Ishikawa (cell line): ENCODE results near the gene KCND3.

ENCODE experiments used
- CEBPB ChIP-seq: IDR thresholded peaks from 2 replicates; pipeline ENCODE4 v1.6.1; 2012
- CREB1 ChIP-seq: IDR thresholded peaks from 2 replicates; pipeline ENCODE4 v1.6.1; 2012; ENCODE audit warnings: low read depth
- EGR1 ChIP-seq: IDR thresholded peaks from 2 replicates; pipeline ENCODE4 v1.6.1; 2012
- EP300 ChIP-seq: IDR thresholded peaks from 2 replicates; pipeline ENCODE4 v1.6.1; 2012; ENCODE audit warnings: borderline replicate concordance
- FOXM1 ChIP-seq: IDR thresholded peaks from 2 replicates; pipeline ENCODE4 v1.6.1; 2012; ENCODE audit warnings: low read depth, borderline replicate concordance
- NFIC ChIP-seq: IDR thresholded peaks from 2 replicates; pipeline ENCODE4 v1.6.1; 2012
- RAD21 ChIP-seq: IDR thresholded peaks from 2 replicates; pipeline ENCODE4 v1.6.1; 2012; ENCODE audit warnings: low read depth
- TAF1 ChIP-seq: IDR thresholded peaks from 2 replicates; pipeline ENCODE4 v1.6.1; 2012; ENCODE audit warnings: low read depth, mild to moderate bottlenecking
- TCF12 ChIP-seq: IDR thresholded peaks from 2 replicates; pipeline ENCODE4 v1.6.1; 2012; ENCODE audit warnings: low read depth
- TEAD4 ChIP-seq: IDR thresholded peaks from 2 replicates; pipeline ENCODE4 v1.6.1; 2012
- YY1 ChIP-seq: IDR thresholded peaks from 2 replicates; pipeline ENCODE4 v1.6.1; 2012; ENCODE audit warnings: low read depth
- ZBTB7A ChIP-seq: IDR thresholded peaks from 2 replicates; pipeline ENCODE4 v1.6.1; 2012; ENCODE audit warnings: low read depth
- TF ChIP-seq, protein P1 (sequence below): IDR thresholded peaks from 2 replicates; pipeline ENCODE4 v1.6.1; 2012
- TF ChIP-seq, protein P2 (sequence below): IDR thresholded peaks from 2 replicates; pipeline ENCODE4 v1.6.1; 2012
- TF ChIP-seq, protein P3 (sequence below): IDR thresholded peaks from 2 replicates; pipeline ENCODE4 v1.6.1; 2012; ENCODE audit warnings: low read depth, mild to moderate bottlenecking

The KCND3 gene

DNA sequence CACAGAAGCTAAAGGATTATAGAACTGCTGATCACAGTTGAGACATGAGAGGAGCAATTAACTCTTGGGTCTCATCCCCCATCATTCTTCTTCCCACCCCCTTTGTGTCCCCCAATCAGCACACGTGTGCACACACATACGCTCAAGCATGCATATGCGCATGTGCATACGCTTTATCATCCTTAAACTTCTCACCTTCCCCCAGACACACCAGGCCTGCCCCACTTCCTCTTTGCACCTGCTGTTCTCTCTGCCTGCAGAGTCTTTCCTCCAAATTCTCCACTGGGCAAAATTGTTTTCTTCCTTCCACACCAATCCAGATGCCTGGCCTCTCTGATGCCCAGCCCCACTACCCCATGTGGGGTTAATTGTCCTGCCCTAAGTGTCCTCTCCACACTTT is 13.0 kb upstream of the KCND3 start:
- TF ChIP-seq, protein P1, sequence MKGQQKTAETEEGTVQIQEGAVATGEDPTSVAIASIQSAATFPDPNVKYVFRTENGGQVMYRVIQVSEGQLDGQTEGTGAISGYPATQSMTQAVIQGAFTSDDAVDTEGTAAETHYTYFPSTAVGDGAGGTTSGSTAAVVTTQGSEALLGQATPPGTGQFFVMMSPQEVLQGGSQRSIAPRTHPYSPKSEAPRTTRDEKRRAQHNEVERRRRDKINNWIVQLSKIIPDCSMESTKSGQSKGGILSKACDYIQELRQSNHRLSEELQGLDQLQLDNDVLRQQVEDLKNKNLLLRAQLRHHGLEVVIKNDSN = no peak
- TF ChIP-seq EP300 (no peak), RAD21 (no peak), TAF1 (no peak), CREB1 (no peak), EGR1 (no peak), YY1 (no peak), ZBTB7A (no peak), NFIC (no peak), TEAD4 (no peak), CEBPB (no peak), TCF12 (no peak), FOXM1 (no peak)
- TF ChIP-seq, protein P2, sequence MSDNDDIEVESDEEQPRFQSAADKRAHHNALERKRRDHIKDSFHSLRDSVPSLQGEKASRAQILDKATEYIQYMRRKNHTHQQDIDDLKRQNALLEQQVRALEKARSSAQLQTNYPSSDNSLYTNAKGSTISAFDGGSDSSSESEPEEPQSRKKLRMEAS = no peak
- TF ChIP-seq, protein P3, sequence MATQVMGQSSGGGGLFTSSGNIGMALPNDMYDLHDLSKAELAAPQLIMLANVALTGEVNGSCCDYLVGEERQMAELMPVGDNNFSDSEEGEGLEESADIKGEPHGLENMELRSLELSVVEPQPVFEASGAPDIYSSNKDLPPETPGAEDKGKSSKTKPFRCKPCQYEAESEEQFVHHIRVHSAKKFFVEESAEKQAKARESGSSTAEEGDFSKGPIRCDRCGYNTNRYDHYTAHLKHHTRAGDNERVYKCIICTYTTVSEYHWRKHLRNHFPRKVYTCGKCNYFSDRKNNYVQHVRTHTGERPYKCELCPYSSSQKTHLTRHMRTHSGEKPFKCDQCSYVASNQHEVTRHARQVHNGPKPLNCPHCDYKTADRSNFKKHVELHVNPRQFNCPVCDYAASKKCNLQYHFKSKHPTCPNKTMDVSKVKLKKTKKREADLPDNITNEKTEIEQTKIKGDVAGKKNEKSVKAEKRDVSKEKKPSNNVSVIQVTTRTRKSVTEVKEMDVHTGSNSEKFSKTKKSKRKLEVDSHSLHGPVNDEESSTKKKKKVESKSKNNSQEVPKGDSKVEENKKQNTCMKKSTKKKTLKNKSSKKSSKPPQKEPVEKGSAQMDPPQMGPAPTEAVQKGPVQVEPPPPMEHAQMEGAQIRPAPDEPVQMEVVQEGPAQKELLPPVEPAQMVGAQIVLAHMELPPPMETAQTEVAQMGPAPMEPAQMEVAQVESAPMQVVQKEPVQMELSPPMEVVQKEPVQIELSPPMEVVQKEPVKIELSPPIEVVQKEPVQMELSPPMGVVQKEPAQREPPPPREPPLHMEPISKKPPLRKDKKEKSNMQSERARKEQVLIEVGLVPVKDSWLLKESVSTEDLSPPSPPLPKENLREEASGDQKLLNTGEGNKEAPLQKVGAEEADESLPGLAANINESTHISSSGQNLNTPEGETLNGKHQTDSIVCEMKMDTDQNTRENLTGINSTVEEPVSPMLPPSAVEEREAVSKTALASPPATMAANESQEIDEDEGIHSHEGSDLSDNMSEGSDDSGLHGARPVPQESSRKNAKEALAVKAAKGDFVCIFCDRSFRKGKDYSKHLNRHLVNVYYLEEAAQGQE = no peak

DNA sequence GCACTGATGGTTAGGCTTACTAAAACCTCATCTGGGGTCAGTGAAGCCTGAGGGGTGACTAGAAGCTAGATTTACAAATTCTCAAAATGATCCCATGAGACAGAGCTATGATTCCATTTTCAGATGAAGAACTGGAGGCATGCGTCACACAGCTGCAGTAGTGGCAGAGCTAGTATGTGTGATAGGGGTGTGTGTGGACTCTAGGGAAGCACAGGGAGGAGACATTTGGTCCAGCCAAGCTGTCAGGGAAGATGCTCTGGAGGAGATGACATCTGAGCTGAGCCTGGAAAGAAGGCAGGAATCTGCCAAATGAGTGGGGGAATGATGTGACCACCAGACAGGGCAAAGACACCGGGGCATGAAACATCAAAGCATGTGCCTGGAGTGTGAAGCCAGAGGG is 12.0 kb upstream of the KCND3 start:
- TF ChIP-seq NFIC (no peak), CREB1 (no peak), CEBPB (no peak), TCF12 (no peak), TAF1 (no peak), ZBTB7A (no peak), RAD21 (no peak)
- TF ChIP-seq, protein P2 = no peak
- TF ChIP-seq, protein P1 = no peak

DNA sequence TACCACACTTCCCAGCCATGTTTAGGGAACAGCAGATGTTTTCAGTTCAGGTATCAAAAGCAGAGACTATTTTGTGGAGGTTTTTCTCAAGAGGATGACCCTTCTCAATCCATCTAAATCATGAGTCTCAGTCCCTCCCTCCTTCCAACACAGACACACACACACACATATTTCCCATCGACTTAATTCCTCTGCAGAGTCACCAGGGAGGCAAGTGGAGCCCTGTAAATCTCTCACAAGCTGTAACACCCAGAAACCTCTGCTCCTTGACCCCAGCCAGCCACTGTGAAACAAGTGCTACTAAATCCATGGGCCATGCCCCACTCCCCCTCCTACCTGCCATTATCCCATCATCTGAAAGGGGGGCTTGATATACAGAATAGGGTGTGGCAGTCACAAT is 10.6 kb upstream of the KCND3 start:
- TF ChIP-seq, protein P1 = no peak
- TF ChIP-seq RAD21 (no peak), CEBPB (no peak), TCF12 (no peak), NFIC (no peak), FOXM1 (no peak)
- TF ChIP-seq, protein P3 = no peak

DNA sequence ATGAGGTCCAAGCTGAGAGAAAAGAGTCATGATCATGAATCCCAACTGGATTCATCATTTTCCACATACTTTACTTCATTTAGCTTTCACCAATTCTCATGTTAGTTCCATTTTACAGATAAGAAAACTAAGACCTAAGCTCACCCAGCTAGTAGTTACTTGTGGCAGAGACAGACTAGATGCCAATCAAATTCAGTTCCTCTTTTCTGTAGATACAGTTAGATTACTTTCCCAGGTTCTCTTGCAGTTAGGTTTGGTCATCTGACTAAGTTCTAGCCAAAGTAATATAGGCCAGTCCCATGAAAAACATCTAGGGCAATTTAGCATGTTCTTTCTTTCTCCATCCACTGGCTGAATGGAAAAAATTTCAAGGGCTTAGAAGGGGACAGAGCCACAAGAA is 8.9 kb upstream of the KCND3 start:
- no peak for TF ChIP-seq TEAD4
- no peak for TF ChIP-seq NFIC
- no peak for TF ChIP-seq EGR1
- TF ChIP-seq CEBPB = no peak
- no peak for TF ChIP-seq YY1
- TF ChIP-seq RAD21 = no peak
- TF ChIP-seq EP300 = no peak

DNA sequence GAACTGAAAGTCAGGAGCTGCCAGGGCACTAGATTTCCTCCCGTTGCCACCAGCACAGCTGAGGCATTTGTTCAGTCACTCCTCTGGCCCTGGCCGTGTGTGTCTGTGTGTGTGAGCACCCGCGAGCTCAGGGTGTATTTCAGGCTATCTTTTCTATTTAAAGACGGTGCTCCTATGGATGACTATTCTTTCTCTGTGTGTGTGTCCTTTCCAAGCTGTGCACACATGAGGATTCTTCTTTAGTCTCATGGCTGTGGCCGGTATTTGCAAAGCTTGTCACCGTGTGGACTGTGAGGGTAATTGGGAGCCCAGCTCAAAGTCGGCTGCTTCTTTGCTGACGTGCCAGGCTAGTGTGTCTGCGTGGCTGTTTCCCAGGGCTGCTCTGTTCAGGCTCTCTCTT is 3.0 kb upstream of the KCND3 start:
- no peak for TF ChIP-seq CREB1
- TF ChIP-seq CEBPB = no peak
- TF ChIP-seq EP300 = no peak
- no peak for TF ChIP-seq FOXM1
- TF ChIP-seq TCF12 = no peak
- TF ChIP-seq TEAD4 = no peak
- TF ChIP-seq, protein P1 = no peak
- TF ChIP-seq ZBTB7A = no peak
- TF ChIP-seq, protein P2 = no peak
- no peak for TF ChIP-seq EGR1
- TF ChIP-seq TAF1 = no peak
- TF ChIP-seq, protein P3 = no peak
- TF ChIP-seq NFIC = no peak
